Measurements from ENCODE around the gene NEIL3. TPM values are rescaled to one million over a fixed set of nuclear protein-coding genes. Genes with fewer than 3 reads are reported as not detected.

Gene NEIL3
- polyA plus RNA-seq, 1 experiment = 3.7 TPM

GRCh38 chr4:177404342-177404741 is 94.7 kb downstream of the NEIL3 start:
- POLR2A ChIA-PET = no interaction called here

GRCh38 chr4:177404986-177405385 is 95.3 kb downstream of the NEIL3 start:
- CTCF ChIA-PET = no interaction called here
- Histone ChIP-seq H3K27me3 (ENCODE audit: control insufficient read depth, insufficient read depth, low read length) (no peaks in the 10 kb centered on the region), H3K27ac (ENCODE audit: low read depth, low read length) (no peak overlapping the region), H3K9me3 (ENCODE audit: control insufficient read depth, insufficient read depth, low read length) (peaks cover 5% of the 10 kb centered on the region; the same call in 1 of the 2 replicates), H3K4me3 (ENCODE audit: low read depth, low read length) (no peak overlapping the region)
- POLR2A ChIA-PET = no interaction called here
- no peak for DNase-seq (ENCODE audit: low read depth, low spot score)
- TF ChIP-seq, protein P1, sequence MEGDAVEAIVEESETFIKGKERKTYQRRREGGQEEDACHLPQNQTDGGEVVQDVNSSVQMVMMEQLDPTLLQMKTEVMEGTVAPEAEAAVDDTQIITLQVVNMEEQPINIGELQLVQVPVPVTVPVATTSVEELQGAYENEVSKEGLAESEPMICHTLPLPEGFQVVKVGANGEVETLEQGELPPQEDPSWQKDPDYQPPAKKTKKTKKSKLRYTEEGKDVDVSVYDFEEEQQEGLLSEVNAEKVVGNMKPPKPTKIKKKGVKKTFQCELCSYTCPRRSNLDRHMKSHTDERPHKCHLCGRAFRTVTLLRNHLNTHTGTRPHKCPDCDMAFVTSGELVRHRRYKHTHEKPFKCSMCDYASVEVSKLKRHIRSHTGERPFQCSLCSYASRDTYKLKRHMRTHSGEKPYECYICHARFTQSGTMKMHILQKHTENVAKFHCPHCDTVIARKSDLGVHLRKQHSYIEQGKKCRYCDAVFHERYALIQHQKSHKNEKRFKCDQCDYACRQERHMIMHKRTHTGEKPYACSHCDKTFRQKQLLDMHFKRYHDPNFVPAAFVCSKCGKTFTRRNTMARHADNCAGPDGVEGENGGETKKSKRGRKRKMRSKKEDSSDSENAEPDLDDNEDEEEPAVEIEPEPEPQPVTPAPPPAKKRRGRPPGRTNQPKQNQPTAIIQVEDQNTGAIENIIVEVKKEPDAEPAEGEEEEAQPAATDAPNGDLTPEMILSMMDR (IDR thresholded peaks at IDR 0.05; ENCODE audit: low read depth, low read length) = no peak

More at GRCh38 chr4:177404342-177404741, 94.7 kb downstream of the NEIL3 start:
- CTCF ChIA-PET = no interaction called here
- TF ChIP-seq, protein P1 (IDR thresholded peaks at IDR 0.05; ENCODE audit: low read depth, low read length) = no peak
- DNase-seq (ENCODE audit: low read depth, low spot score) = no peak
- Histone ChIP-seq H3K9me3 (ENCODE audit: control insufficient read depth, insufficient read depth, low read length) (peaks cover 5% of the 10 kb centered on the region; the same call in 1 of the 2 replicates), H3K27ac (ENCODE audit: low read depth, low read length) (no peak overlapping the region), H3K27me3 (ENCODE audit: control insufficient read depth, insufficient read depth, low read length) (no peaks in the 10 kb centered on the region), H3K4me3 (ENCODE audit: low read depth, low read length) (no peak overlapping the region)

GRCh38 chr4:177405508-177405907 is 95.8 kb downstream of the NEIL3 start:
- TF ChIP-seq, protein P1 (IDR thresholded peaks at IDR 0.05; ENCODE audit: low read depth, low read length) = no peak
- Histone ChIP-seq H3K9me3 (ENCODE audit: control insufficient read depth, insufficient read depth, low read length) (peaks cover 5% of the 10 kb centered on the region; the same call in 1 of the 2 replicates), H3K4me3 (ENCODE audit: low read depth, low read length) (no peak overlapping the region), H3K27me3 (ENCODE audit: control insufficient read depth, insufficient read depth, low read length) (no peaks in the 10 kb centered on the region), H3K27ac (ENCODE audit: low read depth, low read length) (no peak overlapping the region)
- DNase-seq (ENCODE audit: low read depth, low spot score) = no peak
- POLR2A ChIA-PET = no interaction called here
- CTCF ChIA-PET = no interaction called here

GRCh38 chr4:177408023-177408422 is 98.3 kb downstream of the NEIL3 start:
- H3K9me3 ChIP-seq (ENCODE audit: control insufficient read depth, insufficient read depth, low read length) = peaks cover 5% of the 10 kb centered on the region; the same call in 1 of the 2 replicates
- no peak overlapping the region for H3K4me3 ChIP-seq (ENCODE audit: low read depth, low read length)
- CTCF ChIA-PET = no interaction called here
- POLR2A ChIA-PET = no interaction called here
- H3K27ac ChIP-seq (ENCODE audit: low read depth, low read length) = no peak overlapping the region
- DNase-seq (ENCODE audit: low read depth, low spot score) = no peak
- H3K27me3 ChIP-seq (ENCODE audit: control insufficient read depth, insufficient read depth, low read length) = no peaks in the 10 kb centered on the region
- TF ChIP-seq, protein P1 (IDR thresholded peaks at IDR 0.05; ENCODE audit: low read depth, low read length) = no peak

DNA sequence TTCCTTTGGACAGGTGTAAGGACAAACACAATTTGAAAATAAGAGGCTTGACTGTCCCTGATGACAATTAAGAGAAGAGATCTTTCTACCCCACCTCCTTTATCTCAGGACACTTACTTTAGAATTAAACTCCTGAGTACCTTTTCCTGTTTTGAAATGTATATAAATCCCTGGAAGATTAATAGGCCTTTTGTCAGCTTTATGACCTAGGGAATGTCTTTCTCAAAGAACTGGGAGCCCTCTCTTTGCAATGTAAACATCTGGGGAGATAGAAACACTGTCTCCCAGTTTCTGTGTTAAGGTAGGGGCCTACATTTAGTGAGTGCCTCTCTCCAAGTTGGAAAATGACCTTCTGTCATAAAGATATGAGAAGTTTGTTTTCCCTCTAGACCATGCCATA is 100.9 kb downstream of the NEIL3 start:
- ChIA-PET CTCF (no interaction called here), POLR2A (no interaction called here)
- Histone ChIP-seq H3K9me3 (ENCODE audit: control insufficient read depth, insufficient read depth, low read length) (peaks cover 5% of the 10 kb centered on the region; the same call in 1 of the 2 replicates), H3K27ac (ENCODE audit: low read depth, low read length) (no peak overlapping the region), H3K4me3 (ENCODE audit: low read depth, low read length) (no peak overlapping the region), H3K27me3 (ENCODE audit: control insufficient read depth, insufficient read depth, low read length) (no peaks in the 10 kb centered on the region)
- no peak for DNase-seq (ENCODE audit: low read depth, low spot score)
- TF ChIP-seq, protein P1 (IDR thresholded peaks at IDR 0.05; ENCODE audit: low read depth, low read length) = no peak

All from AG04450 (cell line).